GM23248 (cell line): ENCODE data around the gene JPT1.

ENCODE experiments used
- EZH2 ChIP-seq: fragments of 200-600 bp; sonication (generic); IDR thresholded peaks from 2 replicates; pipeline ENCODE4 v1.6.1; 2018; ENCODE audit warnings: antibody characterized with exemption, mild to moderate bottlenecking; ENCODE audit not compliant: insufficient read depth, poor library complexity, severe bottlenecking
- EZH2phosphoT487 ChIP-seq: fragments of 200-600 bp; sonication (generic); IDR thresholded peaks from 2 replicates; pipeline ENCODE4 v1.6.1; 2018; ENCODE audit warnings: antibody characterized with exemption, moderate library complexity, mild to moderate bottlenecking, low read depth; ENCODE audit not compliant: insufficient read depth

DNA sequence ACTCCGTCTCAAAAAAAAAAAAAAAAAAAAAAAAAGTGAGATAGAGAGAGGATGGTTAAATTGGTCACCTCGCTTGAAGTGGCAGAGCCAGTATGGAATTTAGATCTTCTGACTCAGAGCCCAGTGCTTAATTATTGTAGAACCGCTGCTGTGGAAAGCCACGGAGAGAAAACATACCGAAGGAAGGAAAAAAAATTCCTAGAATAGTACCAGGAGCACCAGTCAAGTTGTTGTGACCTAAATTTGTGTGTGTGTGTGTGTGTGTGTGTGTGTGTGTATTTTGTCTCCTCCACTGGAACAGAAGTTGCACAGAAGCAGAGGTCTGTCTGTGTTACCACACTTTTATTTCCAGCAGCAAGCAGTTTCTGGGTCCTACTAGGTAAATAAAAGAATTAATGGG, 40.6 kb upstream of the JPT1 start:
- TF ChIP-seq EZH2phosphoT487: no peak
- no peak for TF ChIP-seq EZH2
